Subcutaneous abdominal adipose tissue (tissue), 5 donors: Measurements from ENCODE around the gene BANF2.

Experiments used
- H3K27ac ChIP-seq: one replicate; pipeline ENCODE4 v1.7.0; 2013; ENCODE audit warnings: low read depth, mild to moderate bottlenecking, inconsistent platforms, low read length, moderate library complexity
- H3K27me3 ChIP-seq, 5 donors: one replicate each; pipeline ENCODE4 v1.7.0; 2013; ENCODE audit warnings: low read length in 5 of 5, inconsistent platforms in 1 of 5; ENCODE audit not compliant: control insufficient read depth in 5 of 5, insufficient read depth in 4 of 5
- H3K36me3 ChIP-seq, 5 donors: one replicate each; pipeline ENCODE4 v1.7.0; 2013; ENCODE audit warnings: low read length in 5 of 5; ENCODE audit not compliant: control insufficient read depth in 5 of 5, insufficient read depth in 5 of 5
- H3K4me1 ChIP-seq, 5 donors: one replicate each; pipeline ENCODE4 v1.7.0; 2013; ENCODE audit warnings: low read length in 5 of 5, mild to moderate bottlenecking in 3 of 5, moderate library complexity in 1 of 5; ENCODE audit not compliant: control insufficient read depth in 5 of 5, insufficient read depth in 5 of 5
- H3K4me3 ChIP-seq, 5 donors: one replicate each; pipeline ENCODE4 v1.7.0; 2013; ENCODE audit warnings: low read length in 5 of 5, low read depth in 1 of 5
- H3K9ac ChIP-seq, 5 donors: one replicate each; pipeline ENCODE4 v1.7.0; 2013; ENCODE audit warnings: low read length in 5 of 5, mild to moderate bottlenecking in 4 of 5, moderate library complexity in 3 of 5
- H3K9me3 ChIP-seq, 5 donors: one replicate each; pipeline ENCODE4 v1.7.0; 2013; ENCODE audit warnings: low read length in 5 of 5; ENCODE audit not compliant: control insufficient read depth in 5 of 5
- donor health status: healthy.
- donor health status: healthy.
- donor health status: healthy.
- donor health status: healthy.
- donor health status: healthy.

BANF2 gene

DNA sequence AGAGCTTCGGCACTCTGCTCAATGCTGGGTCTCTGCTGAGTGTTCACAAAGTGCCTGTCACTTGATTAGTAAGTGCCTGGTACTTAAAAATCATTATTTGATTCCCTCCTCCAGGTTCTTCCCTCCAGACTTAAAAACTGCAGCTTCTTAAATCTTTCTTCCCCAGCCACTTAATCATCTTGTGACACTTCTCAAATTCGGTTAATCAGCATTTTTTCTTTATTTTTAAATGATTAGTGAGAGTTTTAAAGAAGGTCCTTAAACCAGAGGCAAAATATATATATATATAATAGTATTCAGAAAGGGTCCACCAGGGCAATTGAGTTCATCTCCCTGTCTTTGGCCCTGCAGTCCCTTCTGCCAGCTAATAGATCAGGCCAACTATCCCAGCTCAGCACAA is 8.0 kb upstream of the BANF2 start:
- Histone ChIP-seq H3K27ac (no peak overlapping the region), H3K36me3 (no peaks in the 10 kb centered on the region), H3K27me3 (no peaks in the 10 kb centered on the region), H3K9ac (no peak overlapping the region), H3K9me3 (peaks cover 0 to 4% (median 2%) of the 10 kb centered on the region in 5 donors), H3K4me1 (no peaks in the 10 kb centered on the region), H3K4me3 (no peak overlapping the region)

- H3K27ac ChIP-seq = no peak overlapping the region
- H3K36me3 ChIP-seq = no peaks in the 10 kb centered on the region
- H3K9me3 ChIP-seq = peaks cover 0 to 4% (median 2%) of the 10 kb centered on the region in 5 donors
- no peak overlapping the region for H3K4me3 ChIP-seq
- no peak overlapping the region for H3K9ac ChIP-seq
- no peaks in the 10 kb centered on the region for H3K4me1 ChIP-seq
- no peaks in the 10 kb centered on the region for H3K27me3 ChIP-seq
Measured at GRCh38 chr20:17693444-17694001, 6.2 kb upstream of the BANF2 start.

DNA sequence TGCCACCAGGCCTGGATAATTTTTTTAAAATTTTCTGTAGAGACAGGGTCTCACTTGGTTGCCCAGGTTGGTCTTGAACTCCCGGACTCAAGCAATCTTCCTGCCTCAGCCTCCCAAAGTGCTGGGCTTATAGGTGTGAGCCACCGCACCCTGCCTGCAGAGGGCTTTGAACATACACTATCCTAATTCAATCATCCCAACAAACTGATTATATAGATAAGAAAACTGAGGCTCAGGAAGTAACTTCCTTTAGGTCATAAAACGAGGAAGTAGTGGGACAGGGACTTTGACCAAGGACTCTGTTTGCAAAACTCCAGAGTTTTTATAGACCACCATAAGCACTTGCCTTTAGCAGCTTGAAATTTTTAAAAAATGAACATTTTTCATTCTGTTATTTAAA is 5.0 kb upstream of the BANF2 start:
- H3K27me3 ChIP-seq = no peaks in the 10 kb centered on the region
- no peaks in the 10 kb centered on the region for H3K36me3 ChIP-seq
- no peak overlapping the region for H3K27ac ChIP-seq

GRCh38 chr20:17696287-17696686 is 3.5 kb upstream of the BANF2 start:
- Histone ChIP-seq H3K27me3 (no peaks in the 10 kb centered on the region), H3K4me3 (no peak overlapping the region), H3K27ac (no peak overlapping the region), H3K4me1 (no peaks in the 10 kb centered on the region), H3K36me3 (no peaks in the 10 kb centered on the region), H3K9ac (no peak overlapping the region), H3K9me3 (no peaks in the 10 kb centered on the region)

More for the DNA sequence above, 5.0 kb upstream of the BANF2 start:
- H3K4me3 ChIP-seq = no peak overlapping the region
- no peak overlapping the region for H3K9ac ChIP-seq
- H3K9me3 ChIP-seq = peaks cover 0 to 4% (median 2%) of the 10 kb centered on the region in 5 donors
- no peaks in the 10 kb centered on the region for H3K4me1 ChIP-seq

GRCh38 chr20:17697171-17697570 is 2.6 kb upstream of the BANF2 start:
- no peak overlapping the region for H3K9ac ChIP-seq

DNA sequence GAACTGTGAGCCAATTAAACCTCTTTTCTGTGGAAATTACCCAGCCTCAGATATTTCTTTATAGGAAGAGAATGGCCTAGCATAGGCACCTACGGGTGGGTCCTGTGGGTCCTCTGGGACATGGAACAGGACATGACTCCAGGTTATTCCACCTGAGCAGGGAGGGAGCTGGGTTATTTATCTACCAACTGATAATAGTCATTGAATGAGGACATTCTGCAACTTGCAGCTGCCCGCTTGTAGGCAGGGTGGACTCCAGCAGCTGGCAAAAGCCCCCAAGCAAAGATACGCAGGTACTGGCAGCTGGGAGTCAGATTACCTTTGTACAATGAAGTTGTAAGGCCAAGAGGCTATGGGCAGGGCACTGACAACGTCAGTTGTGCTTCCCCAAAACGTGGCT is 1.4 kb upstream of the BANF2 start:
- Histone ChIP-seq H3K27ac (no peak overlapping the region), H3K4me1 (no peaks in the 10 kb centered on the region), H3K36me3 (no peaks in the 10 kb centered on the region), H3K4me3 (no peak overlapping the region), H3K9me3 (no peaks in the 10 kb centered on the region), H3K27me3 (no peaks in the 10 kb centered on the region), H3K9ac (no peak overlapping the region)

More at GRCh38 chr20:17697171-17697570, 2.6 kb upstream of the BANF2 start:
- no peaks in the 10 kb centered on the region for H3K9me3 ChIP-seq
- no peak overlapping the region for H3K27ac ChIP-seq
- no peaks in the 10 kb centered on the region for H3K4me1 ChIP-seq
- no peaks in the 10 kb centered on the region for H3K36me3 ChIP-seq
- no peaks in the 10 kb centered on the region for H3K27me3 ChIP-seq
- H3K4me3 ChIP-seq = no peak overlapping the region

DNA sequence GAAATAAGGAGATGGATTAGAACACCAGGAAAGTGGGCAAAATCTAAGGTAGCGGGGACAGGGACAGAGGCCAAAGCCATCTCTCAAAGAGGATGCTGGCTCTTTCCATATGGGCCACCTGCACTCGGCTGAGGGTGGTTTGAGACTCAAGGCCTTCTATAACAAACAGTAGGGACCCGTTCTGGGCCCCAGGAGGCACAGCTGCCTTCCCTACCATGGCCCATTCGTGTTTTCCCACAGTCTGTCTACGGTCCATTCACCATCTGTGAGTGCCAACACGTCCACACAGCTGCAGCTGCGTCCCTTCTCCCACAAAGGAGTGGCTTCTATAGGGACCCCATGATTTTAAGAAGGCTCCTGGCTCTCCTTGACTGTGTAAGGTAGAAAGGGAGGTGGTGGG is 871 bp downstream of the BANF2 start:
- Histone ChIP-seq H3K4me1 (no peaks in the 10 kb centered on the region), H3K36me3 (no peaks in the 10 kb centered on the region), H3K27me3 (no peaks in the 10 kb centered on the region), H3K4me3 (no peak overlapping the region), H3K27ac (no peak overlapping the region), H3K9ac (no peak overlapping the region), H3K9me3 (no peaks in the 10 kb centered on the region)

- Histone ChIP-seq H3K27me3 (no peaks in the 10 kb centered on the region), H3K9ac (no peak overlapping the region)
Measured at GRCh38 chr20:17701826-17702225, 2.1 kb downstream of the BANF2 start.

DNA sequence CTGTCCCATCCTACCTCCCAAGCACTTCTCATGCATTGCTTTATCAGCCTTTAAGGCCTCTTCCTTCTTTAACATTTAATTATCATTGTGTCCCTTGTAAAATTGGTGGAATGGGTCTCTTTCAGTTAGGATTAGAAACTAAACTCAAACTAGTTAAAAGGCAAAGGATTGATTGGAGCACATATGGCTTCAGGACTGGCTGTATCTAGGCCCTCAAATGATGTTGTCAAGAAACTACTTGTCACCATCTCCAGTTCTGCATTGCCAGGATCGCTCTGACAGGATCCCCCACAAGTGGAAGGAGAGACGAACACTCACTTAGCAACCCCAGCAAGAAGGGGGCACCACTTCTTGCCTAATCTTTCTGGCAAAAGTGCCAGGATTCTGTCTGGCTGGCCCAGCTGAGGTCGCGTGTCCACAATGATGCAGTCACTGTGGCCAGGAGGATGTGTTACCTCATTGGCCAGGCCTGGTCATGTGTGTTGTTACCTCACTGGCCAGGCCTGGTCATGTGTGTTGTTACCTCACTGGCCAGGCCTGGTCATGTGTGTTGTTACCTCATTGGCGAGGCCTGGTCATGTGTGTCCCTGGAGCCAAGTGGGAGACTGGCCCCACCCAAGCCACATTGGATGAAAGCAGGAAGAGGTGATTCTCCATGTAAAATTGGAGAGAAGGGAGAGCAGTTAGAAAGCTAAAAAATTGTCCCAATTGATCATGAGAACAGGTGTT is 5.0 kb downstream of the BANF2 start:
- no peak overlapping the region for H3K9ac ChIP-seq
- no peak overlapping the region for H3K4me3 ChIP-seq
- no peak overlapping the region for H3K27ac ChIP-seq
- H3K9me3 ChIP-seq = no peaks in the 10 kb centered on the region
- H3K4me1 ChIP-seq = no peaks in the 10 kb centered on the region
- no peaks in the 10 kb centered on the region for H3K27me3 ChIP-seq
- no peaks in the 10 kb centered on the region for H3K36me3 ChIP-seq

More at GRCh38 chr20:17701826-17702225, 2.1 kb downstream of the BANF2 start:
- Histone ChIP-seq H3K9me3 (no peaks in the 10 kb centered on the region), H3K36me3 (no peaks in the 10 kb centered on the region), H3K4me3 (no peak overlapping the region), H3K27ac (no peak overlapping the region), H3K4me1 (no peaks in the 10 kb centered on the region)

- no peaks in the 10 kb centered on the region for H3K36me3 ChIP-seq
- no peak overlapping the region for H3K4me3 ChIP-seq
- no peaks in the 10 kb centered on the region for H3K9me3 ChIP-seq
- no peak overlapping the region for H3K9ac ChIP-seq
- no peaks in the 10 kb centered on the region for H3K27me3 ChIP-seq
- no peak overlapping the region for H3K27ac ChIP-seq
- H3K4me1 ChIP-seq = no peaks in the 10 kb centered on the region
Measured at GRCh38 chr20:17705916-17706315, 6.2 kb downstream of the BANF2 start.
